ENCODE results near the gene BCAS3.

BCAS3 gene

DNA sequence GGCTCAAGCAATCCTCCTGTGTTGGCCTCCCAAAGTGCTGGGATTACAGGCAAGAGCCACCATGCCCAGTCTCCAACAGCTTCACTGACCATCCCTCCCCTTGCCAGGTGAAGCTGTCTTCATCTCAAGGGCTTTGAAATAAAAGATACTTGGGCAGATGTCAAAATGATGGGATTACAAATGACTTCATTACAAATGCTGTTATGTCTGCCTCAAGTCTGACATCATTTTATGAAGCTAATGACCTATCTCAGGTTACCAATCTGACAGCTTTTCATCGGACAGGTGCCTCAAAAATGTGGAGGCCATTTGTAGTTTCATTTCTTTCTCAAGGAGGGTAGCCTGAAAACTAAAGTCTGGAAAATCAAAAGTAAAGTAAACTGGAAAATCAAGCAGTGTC is 398.3 kb downstream of the BCAS3 start:
- DNase-seq: no peak

DNA sequence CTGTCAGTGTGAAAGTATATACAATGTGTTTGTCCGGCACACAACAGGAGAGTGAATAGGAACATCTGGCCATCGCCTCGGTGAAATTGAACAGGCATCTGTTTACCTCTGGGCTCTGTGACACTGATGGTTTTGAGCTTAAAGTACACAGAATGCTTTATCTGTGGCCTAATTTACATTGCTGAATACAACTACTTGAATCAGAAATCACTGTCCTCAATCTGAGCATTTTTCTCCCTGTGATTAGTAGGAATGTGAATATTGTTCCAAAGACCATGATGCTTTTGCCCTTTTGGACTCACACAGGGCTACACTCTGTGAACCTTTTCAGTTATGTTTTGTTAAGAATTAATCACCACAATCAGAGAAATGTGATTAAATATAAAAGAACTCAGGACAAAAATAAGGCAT is 399.0 kb downstream of the BCAS3 start:
- no peak for DNase-seq

DNA sequence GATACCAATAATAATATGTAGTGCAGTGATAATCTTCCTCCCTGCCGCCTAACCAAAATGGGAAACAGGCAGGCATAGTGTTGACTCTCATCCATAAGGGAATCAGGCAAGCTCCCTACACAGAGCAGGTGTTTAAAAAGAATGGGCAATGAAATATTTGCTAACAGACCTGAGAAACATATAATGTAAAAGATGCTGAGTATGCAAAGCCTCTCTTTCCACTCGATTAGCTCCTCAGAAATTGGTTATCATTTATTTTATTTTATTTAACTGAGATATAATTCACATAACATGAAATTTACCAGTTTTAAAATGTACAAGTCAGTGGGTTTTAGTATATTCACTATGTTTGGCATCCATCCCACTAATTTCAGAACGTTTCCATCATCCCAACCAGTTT is 404.3 kb downstream of the BCAS3 start:
- no peak for DNase-seq

DNA sequence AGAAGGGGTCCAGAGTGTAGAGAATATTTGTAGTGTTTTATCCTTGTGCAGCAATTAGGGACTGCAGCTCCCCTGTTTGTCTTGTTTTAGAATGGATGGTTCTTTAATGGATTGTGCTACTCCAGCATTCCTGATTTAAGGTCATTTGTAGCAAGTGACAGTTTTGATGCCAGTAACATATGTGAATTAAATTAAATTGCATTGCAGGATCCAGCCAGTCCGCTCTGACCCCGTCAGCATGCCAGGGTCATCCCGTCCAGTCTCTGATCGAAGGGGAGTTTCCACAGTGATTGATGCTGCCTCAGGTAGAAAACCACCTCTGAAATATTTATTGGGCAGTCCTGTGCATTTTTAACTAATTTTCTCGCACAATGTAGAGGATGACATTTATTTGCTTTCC is 406.6 kb downstream of the BCAS3 start:
- DNase-seq: no peak

DNA sequence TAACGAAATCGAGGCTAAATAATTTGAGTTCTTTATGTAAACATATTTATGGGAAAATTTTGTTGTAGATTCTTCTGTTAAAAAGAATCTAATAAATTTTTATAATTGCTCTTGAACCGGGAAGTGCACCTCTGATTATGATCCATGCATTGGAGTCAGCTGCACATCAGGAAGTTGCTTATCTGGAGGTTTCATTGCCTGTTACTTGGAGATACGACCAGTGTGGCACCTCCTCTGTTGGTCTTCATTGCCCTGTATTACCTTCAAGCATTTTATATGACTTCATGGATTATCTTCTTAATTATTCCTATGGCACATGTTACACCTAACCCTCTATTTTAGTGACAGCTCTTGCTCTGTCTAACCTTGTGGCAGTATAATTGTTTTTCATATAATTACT is 409.4 kb downstream of the BCAS3 start:
- DNase-seq: no peak

DNA sequence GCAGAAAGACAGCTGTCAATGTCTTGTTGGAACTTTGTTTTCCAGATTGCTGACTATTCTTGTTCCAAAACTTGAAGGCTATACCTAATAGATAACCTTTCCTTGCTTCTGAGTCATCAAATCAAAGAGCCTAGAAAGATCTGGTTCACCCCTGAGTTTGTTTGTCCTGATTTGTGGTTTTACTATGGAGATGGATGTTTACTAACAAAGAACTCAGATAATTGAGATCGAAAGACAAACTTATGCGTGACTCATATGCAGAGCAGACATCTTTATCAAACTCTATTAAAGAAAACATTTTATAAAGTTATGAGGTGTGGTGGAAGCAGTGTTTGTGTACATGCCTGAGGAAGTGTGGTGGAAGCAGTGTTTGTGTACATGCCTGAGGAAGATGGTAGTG is 410.9 kb downstream of the BCAS3 start:
- DNase-seq: no peak

DNA sequence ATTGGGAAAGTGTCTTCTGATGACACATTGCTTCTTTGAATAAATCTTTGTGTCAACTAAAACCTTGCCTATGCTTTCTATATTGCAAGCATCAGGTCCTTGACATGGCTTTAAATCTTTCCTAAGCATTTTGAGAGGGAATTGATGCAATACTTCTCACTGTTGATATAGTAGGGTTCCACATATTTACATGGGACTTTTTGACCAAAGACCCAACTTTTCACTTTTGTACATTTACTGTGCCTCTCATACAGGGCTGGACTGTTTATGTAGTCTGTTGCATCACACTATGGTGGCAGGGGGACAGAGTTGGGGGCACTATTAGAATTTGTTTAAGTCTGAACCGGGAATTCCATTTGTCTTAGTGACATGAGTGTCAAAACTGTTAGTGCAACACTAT is 413.4 kb downstream of the BCAS3 start:
- DNase-seq: no peak

DNA sequence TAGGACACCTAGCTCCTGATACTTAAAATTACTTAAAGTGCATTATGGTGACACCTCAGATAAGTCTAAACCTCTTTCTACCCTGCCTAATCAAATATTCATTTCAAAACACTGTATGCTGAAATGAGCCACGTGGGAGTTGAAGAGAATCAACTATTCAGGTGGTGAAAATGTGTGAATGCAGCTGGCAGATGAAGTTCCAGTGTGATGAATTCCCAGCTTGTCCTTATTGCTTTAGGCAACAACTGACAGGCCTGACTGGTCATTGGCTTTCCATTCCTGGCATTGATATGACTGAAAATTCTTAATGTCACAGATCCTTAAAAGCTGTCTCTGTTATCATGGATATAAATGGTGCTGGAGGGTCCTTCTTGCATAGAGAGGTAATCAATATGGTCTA is 420.1 kb downstream of the BCAS3 start:
- no peak for DNase-seq

DNA sequence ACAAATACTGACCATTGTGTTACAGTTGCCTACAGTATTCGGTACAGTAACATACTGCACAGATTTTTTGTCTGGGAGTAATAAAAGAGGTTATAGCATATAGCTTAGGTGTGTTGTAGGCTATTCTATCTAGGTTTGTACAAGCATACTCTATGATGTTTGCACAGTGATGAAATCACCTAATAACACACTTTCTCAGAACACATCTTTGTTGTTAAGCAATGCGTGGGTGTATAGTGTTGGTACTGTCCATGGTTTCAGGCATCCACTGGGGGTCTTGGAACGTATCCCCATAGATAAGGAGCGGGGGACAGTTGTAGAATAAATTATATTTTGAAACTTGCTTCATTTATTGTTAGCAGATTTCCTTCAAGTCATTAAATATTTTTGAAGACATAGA is 428.7 kb downstream of the BCAS3 start:
- no peak for DNase-seq

DNA sequence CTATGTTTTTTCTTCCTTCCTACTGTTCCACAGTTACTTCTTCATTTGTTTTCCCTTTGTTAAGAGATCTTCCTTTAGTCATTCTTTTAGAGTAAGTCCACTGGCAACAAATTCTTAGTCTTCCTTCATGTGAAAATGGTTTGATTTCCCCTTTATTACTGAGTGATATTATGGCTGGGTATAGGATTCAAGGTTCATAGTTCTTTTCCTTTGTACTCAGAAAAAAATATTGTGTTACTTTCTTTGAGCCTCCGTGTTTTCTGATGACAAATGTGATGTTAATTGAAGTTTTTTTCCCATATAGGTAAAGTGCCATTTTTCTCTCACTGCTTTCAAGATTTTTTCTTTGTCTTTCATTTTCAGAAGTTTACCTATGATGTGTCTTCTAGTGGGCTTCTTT is 438.9 kb downstream of the BCAS3 start:
- no peak for DNase-seq

DNA sequence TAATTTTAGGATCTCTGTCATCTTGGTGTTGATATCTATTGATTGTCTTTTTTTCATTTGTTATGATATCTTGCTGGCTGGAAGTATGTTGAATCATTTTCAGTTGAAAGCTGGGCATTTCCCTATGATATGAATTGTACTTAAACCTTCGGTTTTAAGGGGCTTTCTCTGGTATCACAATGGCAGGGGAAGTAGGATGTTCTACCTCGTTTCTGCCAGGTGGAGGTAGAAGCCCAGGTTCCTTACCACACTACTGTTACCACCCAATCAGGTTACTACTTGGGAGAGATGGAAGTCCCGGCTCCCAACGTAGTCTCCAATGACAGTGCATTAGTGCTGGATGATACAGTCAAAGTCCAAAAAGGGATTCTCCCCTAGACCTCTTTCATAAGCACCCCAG is 440.3 kb downstream of the BCAS3 start:
- DNase-seq: no peak

DNA sequence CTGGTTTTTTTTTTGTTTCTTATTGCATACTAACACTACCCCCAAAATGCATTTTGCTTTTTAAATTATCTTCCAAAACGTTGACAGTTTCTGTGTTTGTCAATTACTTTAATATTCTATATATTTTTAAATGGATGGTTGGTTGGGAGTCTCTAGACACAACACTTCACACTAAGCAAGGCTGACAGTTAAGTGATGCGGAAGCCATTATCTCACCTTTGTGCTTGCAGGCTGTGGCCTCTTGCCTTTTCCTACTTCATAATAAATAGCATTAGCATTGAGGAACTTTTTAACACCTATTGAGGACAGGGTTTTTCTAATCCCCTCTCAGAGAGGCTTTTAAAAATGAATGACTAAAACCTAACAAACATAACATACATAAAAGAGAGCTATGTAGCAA is 441.2 kb downstream of the BCAS3 start:
- no peak for DNase-seq

DNA sequence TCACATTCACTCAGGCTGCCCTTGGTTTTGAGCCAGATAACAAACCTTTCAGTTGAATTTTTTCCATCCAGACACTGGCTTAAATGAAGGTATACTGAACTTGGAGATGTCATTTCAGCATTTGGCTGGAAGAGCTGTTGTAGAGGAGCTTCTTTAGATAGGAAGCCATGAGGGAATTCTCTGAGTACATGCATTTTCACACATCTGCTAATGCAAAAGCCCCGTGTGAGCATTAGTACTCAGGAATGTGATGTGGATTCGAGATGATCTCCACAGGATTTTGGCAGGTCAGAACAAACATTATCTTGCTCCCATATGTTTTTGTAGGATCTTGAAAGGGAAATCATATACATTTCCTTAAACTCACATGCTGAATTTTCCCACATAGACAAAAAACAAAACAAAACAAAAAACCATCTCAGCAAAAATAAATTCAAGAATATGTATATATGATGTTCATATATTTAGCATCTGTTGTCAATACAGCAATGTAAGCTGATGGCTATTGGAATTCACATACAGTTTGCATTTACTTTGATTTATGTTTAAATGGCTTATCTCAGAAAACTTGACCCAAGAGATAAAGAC is 444.8 kb downstream of the BCAS3 start:
- no peak for DNase-seq

DNA sequence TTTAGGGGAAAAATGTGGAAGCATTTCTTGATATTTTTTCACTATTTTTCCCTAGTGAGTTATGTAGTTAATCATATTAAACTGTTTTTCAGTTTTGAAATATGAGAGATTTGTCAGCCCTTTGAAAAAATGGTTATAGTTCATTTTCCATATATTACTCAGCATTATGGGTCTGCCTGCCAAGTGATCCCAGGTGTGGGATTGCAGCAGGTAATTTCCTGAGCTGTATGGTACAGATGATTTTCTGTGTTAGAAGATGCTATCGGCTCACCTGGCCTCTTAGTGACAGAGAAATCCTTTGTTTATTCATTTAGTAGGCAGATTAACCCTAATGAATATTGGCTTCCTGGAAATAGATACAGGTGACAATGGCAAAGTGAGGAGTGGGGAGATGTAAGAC is 446.9 kb downstream of the BCAS3 start:
- DNase-seq: no peak

DNA sequence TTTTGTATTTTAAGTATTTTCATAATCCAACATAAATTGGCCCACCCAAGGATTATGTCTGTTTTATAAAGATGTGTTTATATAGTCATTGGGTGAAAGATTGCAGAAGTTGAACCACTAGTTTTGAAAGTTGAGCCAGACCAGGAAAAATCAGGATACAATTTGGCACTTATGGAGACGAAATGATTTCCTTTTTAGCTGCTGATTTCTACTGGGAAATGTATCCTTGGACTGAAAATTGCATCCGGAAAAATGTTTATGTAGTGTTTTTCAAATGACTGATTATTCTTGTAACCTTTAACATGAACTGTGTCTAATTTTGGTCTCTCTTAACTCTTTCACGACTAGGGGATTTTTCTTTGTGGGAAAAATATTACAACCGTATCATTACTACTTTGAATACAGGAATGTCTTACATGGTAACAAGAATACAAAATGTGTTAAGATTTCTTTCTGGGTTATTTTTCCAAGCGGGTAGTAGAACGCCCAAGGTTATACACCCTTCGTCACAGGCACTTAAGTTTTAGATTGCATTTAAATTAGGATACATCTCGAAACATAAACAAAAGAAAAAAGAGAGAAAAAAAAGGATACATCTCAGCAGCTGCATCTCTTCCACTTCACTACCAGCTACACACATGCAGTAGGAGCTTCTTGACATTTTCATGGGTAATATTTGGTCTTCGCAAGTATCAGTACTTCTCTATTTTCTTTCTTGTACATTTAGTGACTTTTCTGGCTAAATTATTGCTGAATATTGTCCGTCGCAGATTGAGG is 449.0 kb downstream of the BCAS3 start:
- no peak for DNase-seq

DNA sequence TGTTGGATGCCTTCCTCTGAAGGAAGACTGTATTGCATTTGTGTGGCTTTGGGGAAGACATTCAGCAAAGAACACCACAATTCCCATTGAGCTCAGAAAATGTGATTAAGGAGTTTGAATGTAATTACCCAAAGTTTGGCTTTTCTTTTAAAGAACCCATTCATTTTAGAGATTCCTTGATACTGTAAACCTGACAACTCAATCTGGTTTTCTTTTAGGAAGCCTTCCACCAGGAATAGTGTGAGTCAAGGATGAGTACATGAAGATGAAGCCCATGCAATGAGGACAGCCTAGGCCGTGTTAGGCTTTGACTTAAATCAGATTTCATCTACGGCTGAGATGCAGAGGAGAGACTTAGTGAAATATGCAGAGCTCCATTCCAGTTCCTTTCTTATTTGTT is 450.3 kb downstream of the BCAS3 start:
- no peak for DNase-seq

DNA sequence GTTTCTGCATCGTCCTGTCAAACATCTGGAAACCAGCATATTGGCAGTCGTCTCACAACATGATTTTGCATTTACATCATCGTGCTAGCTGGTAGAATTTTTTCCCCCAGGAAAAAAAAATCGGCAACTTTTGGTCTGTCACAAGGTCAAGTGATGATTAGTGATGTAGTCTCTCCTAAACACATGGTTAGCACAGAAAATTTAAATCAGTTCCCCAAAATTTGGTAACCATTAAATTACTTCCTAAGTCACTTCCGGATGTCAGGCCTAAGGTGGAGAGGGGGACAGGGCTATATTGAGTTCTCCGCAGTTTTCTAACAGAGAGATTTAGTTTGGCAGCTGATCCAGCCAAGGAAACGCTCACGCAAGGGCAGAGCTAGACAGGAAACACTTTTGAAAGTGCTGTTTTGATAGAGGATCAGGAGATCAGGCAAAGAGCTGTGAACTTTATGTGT is 451.0 kb downstream of the BCAS3 start:
- no peak for DNase-seq

DNA sequence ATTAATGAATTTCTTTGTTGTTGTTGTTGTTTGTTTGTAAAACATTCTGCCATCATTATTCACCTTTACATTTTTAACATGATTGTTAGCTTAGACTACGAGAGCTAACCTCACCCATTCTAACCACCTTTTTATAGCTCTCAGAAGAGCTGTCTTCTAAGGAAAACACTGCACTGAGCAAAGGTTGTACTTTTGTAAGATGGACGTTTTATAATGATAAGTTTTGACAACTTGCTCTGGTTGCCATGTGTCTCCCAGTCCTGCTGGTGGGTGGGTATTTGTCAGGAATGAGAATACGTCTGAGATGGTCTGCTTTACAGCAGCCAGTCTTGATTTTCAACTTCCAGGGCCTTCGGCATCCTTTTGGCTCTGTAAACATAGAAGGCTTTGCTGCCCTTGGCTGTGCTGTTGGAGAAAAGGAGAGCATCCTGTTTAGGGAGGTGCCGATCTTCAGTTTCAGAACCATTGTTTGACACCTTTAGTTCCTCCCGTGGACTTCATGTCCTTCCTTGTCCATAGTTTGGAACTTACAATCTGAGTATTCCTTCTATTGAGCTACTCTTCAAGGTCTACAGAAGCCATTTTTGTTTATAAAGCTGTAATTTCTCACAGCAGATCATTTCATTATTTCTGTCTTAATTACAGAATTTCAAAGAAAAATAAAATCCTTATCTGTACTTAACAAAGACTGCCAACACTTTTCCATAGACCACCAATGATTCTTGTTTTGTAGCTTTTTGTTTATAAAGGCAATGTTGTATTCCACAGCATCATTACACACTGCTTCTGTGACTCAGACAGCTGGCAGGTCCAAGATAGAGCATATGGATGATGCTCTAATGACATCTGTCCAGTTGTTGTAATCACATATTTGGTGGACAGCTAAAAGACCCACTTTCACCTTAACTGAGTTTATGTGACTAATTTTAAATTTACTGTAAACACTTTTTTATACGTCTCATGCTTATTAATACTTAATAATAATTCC is 451.9 kb downstream of the BCAS3 start:
- no peak for DNase-seq

DNA sequence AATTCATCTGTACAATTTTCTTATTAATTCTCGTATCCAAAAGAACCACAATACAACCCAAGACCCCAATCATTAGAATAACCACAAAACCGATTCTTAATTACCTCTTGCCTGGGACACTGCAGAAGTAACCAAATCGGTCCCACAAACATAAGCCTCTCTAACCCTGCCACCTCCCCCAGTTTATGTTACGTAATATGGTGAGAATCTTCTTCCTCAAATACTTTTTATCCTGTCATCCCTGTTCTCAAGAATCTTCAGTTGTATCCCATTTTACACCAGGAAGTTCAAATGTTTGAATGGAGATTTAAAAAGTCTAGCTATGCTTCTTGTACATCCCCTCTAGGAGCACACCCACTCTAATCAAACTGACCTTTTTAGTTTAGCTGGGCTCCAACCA is 452.7 kb downstream of the BCAS3 start:
- no peak for DNase-seq

DNA sequence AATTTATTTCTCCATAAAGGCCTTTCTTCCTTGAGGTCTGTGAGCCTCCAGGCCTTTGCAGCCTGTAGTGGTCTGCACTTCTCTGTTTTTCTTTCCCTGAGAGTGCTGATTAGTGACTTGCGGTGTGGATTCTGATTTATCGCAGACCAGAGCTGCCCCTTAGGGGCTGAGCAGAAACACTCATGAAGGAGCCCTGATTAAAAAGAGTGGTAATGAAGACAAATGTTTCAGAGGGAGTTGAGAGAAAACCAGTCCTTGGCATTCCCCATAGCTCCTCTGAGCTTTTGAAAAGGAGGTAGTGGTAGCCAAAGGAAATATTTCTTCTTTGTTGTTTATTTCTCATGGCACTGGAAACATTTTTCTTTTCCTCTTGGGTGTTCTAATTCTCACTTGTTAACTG is 453.9 kb downstream of the BCAS3 start:
- no peak for DNase-seq

DNA sequence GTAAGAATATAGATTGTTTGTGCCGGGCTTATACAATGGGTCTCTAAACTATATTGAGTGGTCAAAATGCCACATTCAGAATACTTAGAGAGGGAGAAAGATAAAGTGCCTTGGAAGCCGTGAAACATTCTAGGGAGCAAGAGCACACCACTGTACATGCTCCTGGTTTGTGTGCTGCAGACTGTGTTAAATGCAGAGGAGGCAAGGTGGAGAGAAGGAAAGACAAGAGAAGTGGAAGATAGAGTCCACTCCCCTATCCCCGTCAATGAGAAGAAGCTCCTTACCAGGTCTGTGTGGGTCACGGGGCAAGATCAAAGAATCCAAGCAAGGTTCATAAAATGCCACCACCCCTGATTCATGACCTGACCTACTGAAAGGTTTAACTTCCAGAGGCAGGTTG is 454.9 kb downstream of the BCAS3 start:
- no peak for DNase-seq

DNA sequence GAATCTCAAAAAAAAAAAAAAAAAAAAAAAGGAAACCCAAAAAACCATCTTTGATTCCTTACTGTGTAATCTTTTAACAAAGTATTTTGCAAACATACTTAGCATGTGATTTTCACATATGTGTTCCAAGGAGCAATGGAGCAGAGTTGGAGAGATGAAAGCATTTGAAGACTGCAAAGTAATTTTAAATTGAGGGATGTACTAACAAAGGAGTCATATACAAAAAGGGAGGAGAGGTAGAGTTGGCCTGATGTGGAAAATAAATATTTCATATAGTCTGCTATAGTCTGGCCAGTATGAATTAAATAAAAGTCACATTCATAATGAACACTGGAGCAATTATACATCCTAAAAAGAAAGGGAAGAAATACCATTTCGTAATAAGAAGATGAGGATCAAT is 456.2 kb downstream of the BCAS3 start:
- no peak for DNase-seq

DNA sequence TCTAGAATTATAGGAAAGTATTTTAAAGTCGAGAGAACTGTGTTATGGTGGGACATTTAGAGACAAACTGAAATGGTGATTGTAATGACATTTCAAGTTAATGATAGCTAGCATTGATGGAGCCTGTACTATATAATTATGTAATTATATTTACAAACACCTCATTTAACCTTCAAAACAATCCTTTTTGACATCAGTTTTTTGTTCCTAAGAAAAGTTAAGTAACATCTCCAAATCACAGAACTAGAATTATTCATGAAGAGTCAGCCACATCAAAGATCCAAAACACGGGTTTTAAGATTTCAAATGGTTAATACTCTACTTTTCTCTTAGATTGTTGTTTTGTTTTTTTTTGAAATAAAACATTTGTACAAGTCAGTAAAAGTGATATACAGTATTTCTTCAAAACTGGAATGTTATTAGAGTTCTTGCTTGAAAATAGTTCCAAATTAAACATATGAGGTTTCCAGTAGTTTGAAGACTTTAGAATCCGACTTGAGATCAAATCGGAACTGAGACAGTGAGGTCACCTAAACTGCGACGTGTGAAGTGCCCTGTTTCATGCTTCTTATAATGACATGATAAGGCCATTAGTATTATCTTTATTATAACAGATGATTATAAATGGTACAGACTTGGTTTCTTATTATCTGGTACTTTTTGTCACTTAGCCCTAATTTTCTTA is 457.0 kb downstream of the BCAS3 start:
- DNase-seq: no peak

Measured in activated CD4-positive, alpha-beta T cell treated with anti-CD3 and anti-CD28 coated beads, Interleukin-2, amount 50 U/mL, for 4 hours (primary cell).